Measurements from ENCODE around the gene PPIB.

DNA sequence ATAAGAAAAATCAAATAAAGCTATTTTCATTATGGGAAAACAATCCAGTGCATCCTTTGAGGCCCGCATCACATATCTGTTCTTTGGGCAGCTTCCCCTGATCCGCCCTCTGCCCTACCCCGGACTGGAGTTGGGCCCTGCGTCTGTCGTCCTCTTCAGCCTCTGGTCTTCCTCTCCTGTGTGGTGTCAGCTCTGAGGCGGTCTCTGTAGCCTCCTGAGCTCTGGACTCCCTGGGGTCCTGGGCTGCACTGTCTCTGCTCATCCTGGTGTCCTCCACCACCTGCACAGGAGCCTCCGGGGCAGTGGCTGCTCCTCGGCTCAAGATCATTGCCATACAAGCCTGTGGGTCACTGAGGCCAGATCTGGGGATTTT is 18.6 kb downstream of the PPIB start:
- TF ChIP-seq, protein P1, sequence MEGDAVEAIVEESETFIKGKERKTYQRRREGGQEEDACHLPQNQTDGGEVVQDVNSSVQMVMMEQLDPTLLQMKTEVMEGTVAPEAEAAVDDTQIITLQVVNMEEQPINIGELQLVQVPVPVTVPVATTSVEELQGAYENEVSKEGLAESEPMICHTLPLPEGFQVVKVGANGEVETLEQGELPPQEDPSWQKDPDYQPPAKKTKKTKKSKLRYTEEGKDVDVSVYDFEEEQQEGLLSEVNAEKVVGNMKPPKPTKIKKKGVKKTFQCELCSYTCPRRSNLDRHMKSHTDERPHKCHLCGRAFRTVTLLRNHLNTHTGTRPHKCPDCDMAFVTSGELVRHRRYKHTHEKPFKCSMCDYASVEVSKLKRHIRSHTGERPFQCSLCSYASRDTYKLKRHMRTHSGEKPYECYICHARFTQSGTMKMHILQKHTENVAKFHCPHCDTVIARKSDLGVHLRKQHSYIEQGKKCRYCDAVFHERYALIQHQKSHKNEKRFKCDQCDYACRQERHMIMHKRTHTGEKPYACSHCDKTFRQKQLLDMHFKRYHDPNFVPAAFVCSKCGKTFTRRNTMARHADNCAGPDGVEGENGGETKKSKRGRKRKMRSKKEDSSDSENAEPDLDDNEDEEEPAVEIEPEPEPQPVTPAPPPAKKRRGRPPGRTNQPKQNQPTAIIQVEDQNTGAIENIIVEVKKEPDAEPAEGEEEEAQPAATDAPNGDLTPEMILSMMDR (IDR thresholded peaks at IDR 0.05): no peak
- TF ChIP-seq POLR2A (IDR thresholded peaks at IDR 0.05): no peak

All from uterus (tissue), 2 donors.